ENCODE data around the gene SPPL2C. TPM values are rescaled to one million over a fixed set of nuclear protein-coding genes. Genes with fewer than 3 reads are reported as not detected.

Gene SPPL2C
- total RNA-seq, 5 donors from 2014 or later (not counting 1 experiment from before 2014, with no cell fraction given): not detected

DNA sequence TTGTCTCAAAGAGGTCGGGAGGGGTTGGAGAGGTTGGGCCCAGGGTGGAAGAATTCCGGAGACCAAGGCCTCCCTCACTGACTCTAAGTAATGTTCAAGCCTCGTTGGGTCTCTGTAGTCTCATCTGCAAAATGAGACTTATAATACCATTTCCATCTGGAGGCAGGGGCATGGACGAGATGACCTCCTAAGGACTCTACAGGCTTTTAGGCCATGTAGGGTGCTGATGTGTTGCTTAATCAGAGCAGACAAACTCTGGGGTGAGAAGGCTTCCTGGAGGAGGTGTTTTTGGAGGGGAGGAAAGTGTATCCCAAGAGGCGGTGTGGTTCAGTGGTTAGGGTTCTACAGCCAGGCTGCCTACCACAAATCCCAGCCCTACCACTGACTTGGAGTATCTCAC is 3.1 kb downstream of the SPPL2C start:
- no CpG with 5 or more reads among the region's 5 CpGs for WGBS (ENCODE audit: insufficient coverage)
- Mint-ChIP-seq H3K27me3 (peaks cover 7 to 23% of the 10 kb centered on the region in 2 donors), H3K4me3 (no peak overlapping the region), H3K36me3 (no peaks in the 10 kb centered on the region), H3K9me3 (no peaks in the 10 kb centered on the region), H3K4me1 (peaks cover 0 to 4% (median 4%) of the 10 kb centered on the region in 3 donors), H3K27ac (no peak overlapping the region)
- ChIA-PET POLR2A (no interaction called here), CTCF (no interaction called here)
- peaks cover 0 to 3% of the 10 kb centered on the region in 2 experiments for H3K4me1 ChIP-seq (ENCODE audit: control insufficient read depth in 1 of 2, extremely low read depth in 1 of 2, insufficient read depth in 2 of 2, low read length in 2 of 2)
- H3K9me3 ChIP-seq: no peaks in the 10 kb centered on the region
- H3K4me3 ChIP-seq (ENCODE audit: control insufficient read depth in 1 of 2, extremely low read depth in 1 of 2, low read length in 1 of 2): no peak overlapping the region
- H3K27me3 ChIP-seq (replicated peaks in 1 of 2; ENCODE audit: control insufficient read depth in 2 of 2, extremely low read depth in 1 of 2, insufficient read depth in 2 of 2, low read length in 1 of 2): peaks cover 0 to 42% of the 10 kb centered on the region in 2 experiments
- ATAC-seq (replicated peaks in 1 of 4): no peak
- H3K36me3 ChIP-seq (ENCODE audit: control insufficient read depth in 2 of 2, extremely low read depth in 1 of 2, insufficient read depth in 1 of 2, low read length in 1 of 2): no peaks in the 10 kb centered on the region
- H3K27ac ChIP-seq (ENCODE audit: low read length): no peak overlapping the region
- DNase-seq: no peak

- Histone ChIP-seq H3K36me3 (ENCODE audit: control insufficient read depth in 2 of 2, extremely low read depth in 1 of 2, insufficient read depth in 1 of 2, low read length in 1 of 2) (no peaks in the 10 kb centered on the region), H3K4me3 (ENCODE audit: control insufficient read depth in 1 of 2, extremely low read depth in 1 of 2, low read length in 1 of 2) (no peak overlapping the region), H3K27me3 (replicated peaks in 1 of 2; ENCODE audit: control insufficient read depth in 2 of 2, extremely low read depth in 1 of 2, insufficient read depth in 2 of 2, low read length in 1 of 2) (peaks cover 0 to 44% of the 10 kb centered on the region in 2 experiments), H3K27ac (ENCODE audit: low read length) (no peak overlapping the region), H3K9me3 (no peaks in the 10 kb centered on the region), H3K4me1 (ENCODE audit: control insufficient read depth in 1 of 2, extremely low read depth in 1 of 2, insufficient read depth in 2 of 2, low read length in 2 of 2) (peaks cover 0 to 10% of the 10 kb centered on the region in 2 experiments)
- WGBS (ENCODE audit: insufficient coverage): 80% methylated on average over 7 of the region's 9 CpGs
- no peak for ATAC-seq (replicated peaks in 1 of 4)
- Mint-ChIP-seq H3K4me1 (peaks cover 0 to 6% (median 6%) of the 10 kb centered on the region in 3 donors), H3K9me3 (no peaks in the 10 kb centered on the region), H3K4me3 (no peak overlapping the region), H3K27ac (no peak overlapping the region), H3K36me3 (no peaks in the 10 kb centered on the region), H3K27me3 (peaks cover 7 to 23% of the 10 kb centered on the region in 2 donors)
- ChIA-PET CTCF (no interaction called here), POLR2A (no interaction called here)
- no peak for DNase-seq
Measured at GRCh38 chr17:45848405-45848804, 3.7 kb downstream of the SPPL2C start.

DNA sequence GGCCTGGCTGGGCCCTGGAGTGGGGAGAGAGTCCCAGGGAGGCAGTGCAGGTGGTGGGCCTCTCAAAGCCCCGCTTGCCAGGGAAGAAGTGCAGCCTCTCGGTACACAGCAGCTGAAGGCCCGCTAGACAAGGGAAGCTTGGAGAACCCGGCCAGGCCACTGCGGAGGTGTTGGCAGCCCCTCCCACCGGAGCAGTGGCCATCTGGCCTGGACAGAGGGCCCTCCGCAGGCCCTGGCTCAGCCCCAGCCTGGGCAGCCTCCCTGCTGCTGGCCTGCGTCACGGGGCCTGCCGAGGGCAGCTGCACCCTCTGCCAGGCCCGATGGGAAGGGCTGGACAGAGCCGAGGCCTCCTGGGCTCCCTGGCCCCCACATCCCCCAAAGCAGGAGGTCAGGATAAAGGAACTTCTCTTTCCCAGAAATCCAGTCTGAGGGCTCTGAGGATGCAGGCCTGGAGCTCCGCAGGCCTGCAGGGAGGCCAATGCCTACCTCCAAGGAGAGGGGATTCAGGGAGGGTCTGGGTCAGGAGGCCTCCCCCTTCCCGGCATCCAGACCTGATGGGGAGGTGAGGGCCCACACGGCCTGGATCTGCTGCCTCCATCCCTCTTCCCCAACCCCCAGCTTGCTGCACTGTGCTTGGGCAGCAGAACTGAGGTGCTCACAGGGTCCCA is 4.3 kb downstream of the SPPL2C start:
- Histone ChIP-seq H3K27me3 (replicated peaks in 1 of 2; ENCODE audit: control insufficient read depth in 2 of 2, extremely low read depth in 1 of 2, insufficient read depth in 2 of 2, low read length in 1 of 2) (peaks cover 0 to 50% of the 10 kb centered on the region in 2 experiments), H3K9me3 (no peaks in the 10 kb centered on the region), H3K4me1 (ENCODE audit: control insufficient read depth in 1 of 2, extremely low read depth in 1 of 2, insufficient read depth in 2 of 2, low read length in 2 of 2) (peaks cover 0 to 10% of the 10 kb centered on the region in 2 experiments), H3K36me3 (ENCODE audit: control insufficient read depth in 2 of 2, extremely low read depth in 1 of 2, insufficient read depth in 1 of 2, low read length in 1 of 2) (no peaks in the 10 kb centered on the region), H3K4me3 (ENCODE audit: control insufficient read depth in 1 of 2, extremely low read depth in 1 of 2, low read length in 1 of 2) (no peak overlapping the region), H3K27ac (ENCODE audit: low read length) (no peak overlapping the region)
- ATAC-seq (replicated peaks in 1 of 4): no peak
- no peak overlapping the region for H3K27ac Mint-ChIP-seq
- no peaks in the 10 kb centered on the region for H3K9me3 Mint-ChIP-seq
- no peak overlapping the region for H3K4me3 Mint-ChIP-seq
- H3K36me3 Mint-ChIP-seq: no peaks in the 10 kb centered on the region
- no peak for DNase-seq
- peaks cover 7 to 23% of the 10 kb centered on the region in 2 donors for H3K27me3 Mint-ChIP-seq
- ChIA-PET POLR2A (no interaction called here), CTCF (no interaction called here)
- WGBS (ENCODE audit: insufficient coverage): 82% methylated on average over 9 of the region's 15 CpGs
- peaks cover 0 to 6% (median 6%) of the 10 kb centered on the region in 3 donors for H3K4me1 Mint-ChIP-seq

GRCh38 chr17:45849536-45849990 is 4.9 kb downstream of the SPPL2C start:
- peaks cover 11 to 28% of the 10 kb centered on the region in 2 donors for H3K27me3 Mint-ChIP-seq
- H3K4me3 Mint-ChIP-seq: no peak overlapping the region
- Histone ChIP-seq H3K4me1 (ENCODE audit: control insufficient read depth in 1 of 2, extremely low read depth in 1 of 2, insufficient read depth in 2 of 2, low read length in 2 of 2) (peaks cover 0 to 10% of the 10 kb centered on the region in 2 experiments), H3K27ac (ENCODE audit: low read length) (no peak overlapping the region), H3K27me3 (replicated peaks in 1 of 2; ENCODE audit: control insufficient read depth in 2 of 2, extremely low read depth in 1 of 2, insufficient read depth in 2 of 2, low read length in 1 of 2) (peaks cover 0 to 56% of the 10 kb centered on the region in 2 experiments), H3K9me3 (no peaks in the 10 kb centered on the region), H3K36me3 (ENCODE audit: control insufficient read depth in 2 of 2, extremely low read depth in 1 of 2, insufficient read depth in 1 of 2, low read length in 1 of 2) (no peaks in the 10 kb centered on the region), H3K4me3 (ENCODE audit: control insufficient read depth in 1 of 2, extremely low read depth in 1 of 2, low read length in 1 of 2) (no peak overlapping the region)
- no peaks in the 10 kb centered on the region for H3K36me3 Mint-ChIP-seq
- no peaks in the 10 kb centered on the region for H3K9me3 Mint-ChIP-seq
- ATAC-seq (replicated peaks in 1 of 4) (no peak), DNase-seq (no peak)
- no peak overlapping the region for H3K27ac Mint-ChIP-seq
- 79% methylated on average over 6 of the region's 7 CpGs for WGBS (ENCODE audit: insufficient coverage)
- peaks cover 0 to 6% (median 6%) of the 10 kb centered on the region in 3 donors for H3K4me1 Mint-ChIP-seq
- ChIA-PET POLR2A (interaction anchor here in 1 of 2 donors (0.6 kb wide), 1 partner anchor 27 kb away, joined by 4 read pairs; no protein-coding TSS in a partner anchor), CTCF (no interaction called here)

DNA sequence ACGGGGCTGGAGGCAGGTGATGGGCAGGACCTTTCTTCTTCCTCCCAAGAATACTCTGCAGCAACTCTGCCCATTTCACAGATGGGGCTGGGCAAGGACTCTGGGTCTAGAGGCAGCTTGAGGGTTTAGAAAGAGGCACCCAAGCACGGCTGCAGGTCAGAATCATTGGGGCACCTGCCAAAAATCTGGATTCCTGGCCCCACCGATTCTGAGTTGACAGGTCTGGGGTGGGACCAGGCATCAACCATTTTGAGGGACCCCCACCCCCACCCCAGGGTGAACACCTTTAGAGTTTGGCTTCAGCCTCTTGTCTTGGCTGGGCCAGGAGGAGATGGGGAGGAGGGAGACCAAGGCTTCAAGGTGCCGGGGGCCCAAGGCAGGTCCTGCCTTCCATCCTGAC is 5.3 kb downstream of the SPPL2C start:
- Histone ChIP-seq H3K9me3 (no peaks in the 10 kb centered on the region), H3K36me3 (ENCODE audit: control insufficient read depth in 2 of 2, extremely low read depth in 1 of 2, insufficient read depth in 1 of 2, low read length in 1 of 2) (no peaks in the 10 kb centered on the region), H3K27me3 (replicated peaks in 1 of 2; ENCODE audit: control insufficient read depth in 2 of 2, extremely low read depth in 1 of 2, insufficient read depth in 2 of 2, low read length in 1 of 2) (peaks cover 0 to 58% of the 10 kb centered on the region in 2 experiments), H3K4me3 (ENCODE audit: control insufficient read depth in 1 of 2, extremely low read depth in 1 of 2, low read length in 1 of 2) (no peak overlapping the region), H3K4me1 (ENCODE audit: control insufficient read depth in 1 of 2, extremely low read depth in 1 of 2, insufficient read depth in 2 of 2, low read length in 2 of 2) (peaks cover 0 to 10% of the 10 kb centered on the region in 2 experiments), H3K27ac (ENCODE audit: low read length) (no peak overlapping the region)
- ChIA-PET CTCF (no interaction called here), POLR2A (interaction anchor here in 1 of 2 donors (0.6 kb wide), 1 partner anchor 27 kb away, joined by 4 read pairs; no protein-coding TSS in a partner anchor)
- Mint-ChIP-seq H3K36me3 (no peaks in the 10 kb centered on the region), H3K27ac (no peak overlapping the region), H3K9me3 (no peaks in the 10 kb centered on the region), H3K4me1 (peaks cover 0 to 6% (median 6%) of the 10 kb centered on the region in 3 donors), H3K4me3 (no peak overlapping the region), H3K27me3 (peaks cover 12 to 32% of the 10 kb centered on the region in 2 donors)
- ATAC-seq (replicated peaks in 1 of 4): no peak
- no peak for DNase-seq
- WGBS (ENCODE audit: insufficient coverage): no CpG with 5 or more reads among the region's 4 CpGs

GRCh38 chr17:45850468-45850867 is 5.8 kb downstream of the SPPL2C start:
- Histone ChIP-seq H3K4me1 (ENCODE audit: control insufficient read depth in 1 of 2, extremely low read depth in 1 of 2, insufficient read depth in 2 of 2, low read length in 2 of 2) (peaks cover 0 to 10% of the 10 kb centered on the region in 2 experiments), H3K27me3 (replicated peaks in 1 of 2; ENCODE audit: control insufficient read depth in 2 of 2, extremely low read depth in 1 of 2, insufficient read depth in 2 of 2, low read length in 1 of 2) (peaks cover 0 to 63% of the 10 kb centered on the region in 2 experiments), H3K27ac (ENCODE audit: low read length) (no peak overlapping the region), H3K36me3 (ENCODE audit: control insufficient read depth in 2 of 2, extremely low read depth in 1 of 2, insufficient read depth in 1 of 2, low read length in 1 of 2) (no peaks in the 10 kb centered on the region), H3K9me3 (no peaks in the 10 kb centered on the region), H3K4me3 (ENCODE audit: control insufficient read depth in 1 of 2, extremely low read depth in 1 of 2, low read length in 1 of 2) (no peak overlapping the region)
- Mint-ChIP-seq H3K4me3 (no peak overlapping the region), H3K27ac (no peak overlapping the region), H3K9me3 (no peaks in the 10 kb centered on the region), H3K27me3 (peaks cover 12 to 35% of the 10 kb centered on the region in 2 donors), H3K4me1 (peaks cover 0 to 6% (median 6%) of the 10 kb centered on the region in 3 donors), H3K36me3 (no peaks in the 10 kb centered on the region)
- no peak for DNase-seq
- ChIA-PET CTCF (no interaction called here), POLR2A (interaction anchor here in 1 of 2 donors (0.6 kb wide), 1 partner anchor 26 kb away, joined by 4 read pairs; no protein-coding TSS in a partner anchor)
- no peak for ATAC-seq (replicated peaks in 1 of 4)
- 75% methylated on average over 1 of the region's 5 CpGs for WGBS (ENCODE audit: insufficient coverage)
